HG02678 (cell line): ENCODE measurements around the gene COX17.
"Not testable (repeated sequence)": the region's sequence is repeated elsewhere in the genome, so short reads cannot be mapped to it uniquely, and the experiment has no call there.

Source experiments
- ATAC-seq: cut with Tn5 transposase; IDR thresholded peaks from one replicate; pipeline ENCODE4 v1.9.1; 2021; ENCODE audit warnings: mild to moderate bottlenecking, moderate library complexity; ENCODE audit not compliant: unreplicated experiment

COX17 gene

GRCh38 chr3:119676771-119677640 is at the start of gene COX17:
COX17 (minus strand) TSS chr3:119677406; CDS start chr3:119677310, 96 bp downstream.
- peak; percentile 88 for ATAC-seq

- no peak for ATAC-seq
Measured at GRCh38 chr3:119726909-119727308, 49.7 kb upstream of the COX17 start.

- ATAC-seq, result no peak
Measured at GRCh38 chr3:119723022-119723421, 45.8 kb upstream of the COX17 start.

- ATAC-seq, result no peak
Measured at GRCh38 chr3:119717520-119717919, 40.3 kb upstream of the COX17 start.

- no peak for ATAC-seq
Measured at GRCh38 chr3:119716998-119717397, 39.8 kb upstream of the COX17 start.

- ATAC-seq, result no peak
Measured at GRCh38 chr3:119715105-119715504, 37.9 kb upstream of the COX17 start.

GRCh38 chr3:119703820-119704531 is 26.8 kb upstream of the COX17 start:
- no peak for ATAC-seq

- ATAC-seq, result peak; percentile 91
Measured at GRCh38 chr3:119702530-119703527, 25.6 kb upstream of the COX17 start, which contains the start of gene CFAP91. CFAP91 (plus strand) TSS chr3:119703022; CDS start chr3:119703099, 77 bp downstream.

GRCh38 chr3:119700920-119701734 is 23.9 kb upstream of the COX17 start:
- no peak for ATAC-seq

GRCh38 chr3:119700269-119700919 is 23.2 kb upstream of the COX17 start:
- ATAC-seq, result peak; percentile 32

- peak; percentile 63 for ATAC-seq
Measured at GRCh38 chr3:119697394-119697793, 20.2 kb upstream of the COX17 start.

- no peak for ATAC-seq
Measured at GRCh38 chr3:119695480-119695879, 18.3 kb upstream of the COX17 start.

- no peak for ATAC-seq
Measured at GRCh38 chr3:119690043-119690656, 12.9 kb upstream of the COX17 start.

GRCh38 chr3:119683421-119683820 is 6.2 kb upstream of the COX17 start:
- no peak for ATAC-seq

GRCh38 chr3:119681279-119681678 is 4.1 kb upstream of the COX17 start:
- peak; percentile 31 for ATAC-seq

GRCh38 chr3:119679874-119680273 is 2.7 kb upstream of the COX17 start:
- ATAC-seq, result no peak

- ATAC-seq, result not testable (repeated sequence)
Measured at GRCh38 chr3:119678209-119678608, 1.0 kb upstream of the COX17 start.

GRCh38 chr3:119677641-119677934 is 382 bp upstream of the COX17 start:
- no peak for ATAC-seq

GRCh38 chr3:119676020-119676419 is 1.2 kb downstream of the COX17 start:
- ATAC-seq, result no peak
